ENCODE results near the gene CYP8B1.

The CYP8B1 gene

GRCh38 chr3:42831321-42831713, 44.4 kb downstream of the CYP8B1 start:
- TF ChIP-seq, protein P1, sequence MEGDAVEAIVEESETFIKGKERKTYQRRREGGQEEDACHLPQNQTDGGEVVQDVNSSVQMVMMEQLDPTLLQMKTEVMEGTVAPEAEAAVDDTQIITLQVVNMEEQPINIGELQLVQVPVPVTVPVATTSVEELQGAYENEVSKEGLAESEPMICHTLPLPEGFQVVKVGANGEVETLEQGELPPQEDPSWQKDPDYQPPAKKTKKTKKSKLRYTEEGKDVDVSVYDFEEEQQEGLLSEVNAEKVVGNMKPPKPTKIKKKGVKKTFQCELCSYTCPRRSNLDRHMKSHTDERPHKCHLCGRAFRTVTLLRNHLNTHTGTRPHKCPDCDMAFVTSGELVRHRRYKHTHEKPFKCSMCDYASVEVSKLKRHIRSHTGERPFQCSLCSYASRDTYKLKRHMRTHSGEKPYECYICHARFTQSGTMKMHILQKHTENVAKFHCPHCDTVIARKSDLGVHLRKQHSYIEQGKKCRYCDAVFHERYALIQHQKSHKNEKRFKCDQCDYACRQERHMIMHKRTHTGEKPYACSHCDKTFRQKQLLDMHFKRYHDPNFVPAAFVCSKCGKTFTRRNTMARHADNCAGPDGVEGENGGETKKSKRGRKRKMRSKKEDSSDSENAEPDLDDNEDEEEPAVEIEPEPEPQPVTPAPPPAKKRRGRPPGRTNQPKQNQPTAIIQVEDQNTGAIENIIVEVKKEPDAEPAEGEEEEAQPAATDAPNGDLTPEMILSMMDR (conservative IDR thresholded peaks at IDR 0.05; ENCODE audit: low read length), result peak; percentile 63
- peak; percentile 43 for DNase-seq (ENCODE audit: low read depth)
- H3K4me3 ChIP-seq (ENCODE audit: low read length), result no peak overlapping the region

DNA sequence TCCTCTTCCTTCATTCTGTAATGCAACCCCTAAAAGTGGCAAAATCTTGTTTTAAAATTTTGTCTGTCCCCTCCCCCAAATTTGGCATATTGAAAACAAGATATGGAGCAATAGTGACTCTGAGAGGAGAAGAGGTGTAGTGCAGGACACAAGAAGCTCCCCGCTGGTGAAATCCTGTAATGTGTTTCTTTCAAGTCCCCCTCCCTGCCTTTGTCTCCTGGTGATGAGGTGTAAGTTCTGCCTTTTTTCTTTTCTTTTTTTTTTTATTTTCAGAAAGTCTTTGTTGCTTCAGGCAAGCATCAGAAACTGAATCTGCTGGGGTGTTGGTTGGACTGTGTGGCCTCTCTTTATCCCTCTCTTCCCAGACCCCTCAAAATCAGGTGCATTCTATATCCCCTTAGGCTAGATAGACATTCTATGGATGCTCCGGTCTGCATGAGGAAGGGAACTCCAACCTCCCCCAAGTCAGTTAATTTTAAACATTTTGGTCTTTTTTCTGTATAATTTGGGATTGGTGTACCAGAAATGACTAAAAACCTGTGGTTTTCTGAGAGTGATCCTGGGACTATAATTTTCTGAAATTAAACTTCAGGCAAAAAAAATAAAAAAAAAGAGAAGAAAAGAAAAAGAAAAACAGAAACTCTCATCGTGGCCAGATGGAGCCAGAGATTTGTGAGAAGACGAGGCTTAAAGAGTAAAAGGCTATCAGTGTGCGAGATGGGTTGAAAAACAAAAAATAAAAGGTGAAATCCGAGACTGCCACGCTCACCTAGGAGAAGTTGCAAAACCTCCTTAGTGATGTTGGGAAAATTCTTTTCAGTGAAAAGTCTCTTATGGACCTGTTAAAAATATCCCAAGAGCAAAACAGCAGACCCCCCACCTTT, 45.0 kb downstream of the CYP8B1 start:
- DNase-seq (ENCODE audit: low read depth), result peak; percentile 21
- no peak overlapping the region for H3K4me3 ChIP-seq (ENCODE audit: low read length)

GRCh38 chr3:42829628-42830436, 45.8 kb downstream of the CYP8B1 start:
- TF ChIP-seq, protein P1 (conservative IDR thresholded peaks at IDR 0.05; ENCODE audit: low read length), result no peak
- H3K4me3 ChIP-seq (ENCODE audit: low read length), result no peak overlapping the region
- no peak for DNase-seq (ENCODE audit: low read depth)

More for the DNA sequence above, 45.0 kb downstream of the CYP8B1 start:
- TF ChIP-seq, protein P1 (conservative IDR thresholded peaks at IDR 0.05; ENCODE audit: low read length), result peak; percentile 48

DNA sequence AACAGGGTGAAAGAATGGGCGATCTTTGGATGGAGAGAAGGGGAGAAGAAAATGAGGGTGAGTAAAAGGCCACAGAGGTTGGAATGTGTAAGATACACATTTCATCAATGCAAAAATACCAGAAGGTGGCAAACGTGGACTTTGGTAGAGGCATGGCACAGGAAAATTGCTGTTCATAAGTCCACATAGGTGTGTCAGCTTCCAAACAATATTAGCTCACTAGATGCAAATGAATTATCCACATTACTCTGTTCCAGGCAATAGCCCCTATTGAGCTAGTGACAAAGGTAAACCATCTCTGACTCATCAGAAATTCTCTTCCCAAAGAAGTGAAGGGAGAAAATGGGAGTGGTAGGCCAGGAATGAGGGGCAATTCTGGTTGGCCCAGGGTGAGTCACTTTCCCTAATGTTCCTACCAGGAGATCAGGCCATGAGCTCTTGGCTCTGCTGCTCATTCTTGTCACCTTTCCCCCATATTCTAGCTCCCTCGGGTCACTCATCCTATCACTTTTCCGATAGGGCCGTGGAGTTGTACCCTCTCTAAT, 46.5 kb downstream of the CYP8B1 start:
- DNase-seq (ENCODE audit: low read depth), result no peak
- TF ChIP-seq, protein P1 (conservative IDR thresholded peaks at IDR 0.05; ENCODE audit: low read length), result no peak
- no peak overlapping the region for H3K4me3 ChIP-seq (ENCODE audit: low read length)

- H3K4me3 ChIP-seq (ENCODE audit: low read length), result no peak overlapping the region
- TF ChIP-seq, protein P1 (conservative IDR thresholded peaks at IDR 0.05; ENCODE audit: low read length), result no peak
- DNase-seq (ENCODE audit: low read depth), result no peak
Observed at GRCh38 chr3:42827654-42828053, 48.0 kb downstream of the CYP8B1 start.

- H3K4me3 ChIP-seq (ENCODE audit: low read length), result no peak overlapping the region
- TF ChIP-seq, protein P1 (conservative IDR thresholded peaks at IDR 0.05; ENCODE audit: low read length), result no peak
- no peak for DNase-seq (ENCODE audit: low read depth)
Observed at GRCh38 chr3:42827023-42827422, 48.7 kb downstream of the CYP8B1 start.

All from AG10803 (cell line).